Ectodermal cell (in vitro differentiated cells): ENCODE data around the gene FXYD6.
"Not testable (repeated sequence)": the region's sequence is repeated elsewhere in the genome, so short reads cannot be mapped to it uniquely, and the experiment has no call there.

Experiments
- H3K27ac ChIP-seq: 2 replicates; pipeline ENCODE4 v1.7.0; 2013; ENCODE audit warnings: mild to moderate bottlenecking, low read depth, low read length; ENCODE audit not compliant: insufficient read depth, poor library complexity, severe bottlenecking
- H3K27me3 ChIP-seq: 2 replicates; pipeline ENCODE4 v1.7.0; 2013; ENCODE audit warnings: mild to moderate bottlenecking, low read length; ENCODE audit not compliant: insufficient read depth, control insufficient read depth, poor library complexity, severe bottlenecking
- H3K36me3 ChIP-seq: one replicate; pipeline ENCODE4 v1.7.0; 2013; ENCODE audit warnings: low read length; ENCODE audit not compliant: control insufficient read depth, insufficient read depth
- H3K4me1 ChIP-seq: one replicate; pipeline ENCODE4 v1.7.0; 2013; ENCODE audit warnings: low read length; ENCODE audit not compliant: control insufficient read depth, insufficient read depth
- H3K4me3 ChIP-seq: 2 replicates; pipeline ENCODE4 v1.7.0; 2013; ENCODE audit warnings: low read depth, low read length, control low read depth; ENCODE audit not compliant: insufficient read depth
- H3K9me3 ChIP-seq: 2 replicates; pipeline ENCODE4 v1.7.0; 2013; ENCODE audit warnings: mild to moderate bottlenecking, low read length, moderate library complexity; ENCODE audit not compliant: control insufficient read depth
- WGBS, 2 experiments: methylation state at CpG; one replicate each; pipeline ENCODE4 v1.1.7; 2013; ENCODE audit warnings: missing lambda C conversion rate in 2 of 2; 5-methylcytosine and 5-hydroxymethylcytosine counted together

Gene FXYD6

DNA sequence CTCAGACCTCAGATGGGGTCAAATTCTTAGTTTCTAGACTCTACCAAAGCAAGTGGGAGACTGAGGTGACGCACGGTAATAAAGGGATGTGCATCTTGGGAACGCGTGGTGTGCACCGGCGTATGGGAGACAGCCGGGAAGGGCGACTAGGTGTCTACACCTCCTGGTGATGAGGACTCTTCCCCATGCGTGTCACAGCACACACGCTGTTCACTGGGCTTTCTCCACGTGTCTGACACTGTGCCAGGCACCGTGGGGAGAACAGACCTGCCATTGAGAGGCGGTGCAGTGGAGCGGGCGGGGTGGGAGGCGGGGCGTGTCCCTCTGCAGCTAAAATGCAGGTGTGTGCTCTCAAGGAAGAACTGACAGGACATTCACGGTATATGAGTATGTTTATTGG is 5.3 kb downstream of the FXYD6 start:
- 91 to 92% methylated on average over 18 of the region's 18 CpGs for whole genome bisulfite sequencing, 2 experiments

DNA sequence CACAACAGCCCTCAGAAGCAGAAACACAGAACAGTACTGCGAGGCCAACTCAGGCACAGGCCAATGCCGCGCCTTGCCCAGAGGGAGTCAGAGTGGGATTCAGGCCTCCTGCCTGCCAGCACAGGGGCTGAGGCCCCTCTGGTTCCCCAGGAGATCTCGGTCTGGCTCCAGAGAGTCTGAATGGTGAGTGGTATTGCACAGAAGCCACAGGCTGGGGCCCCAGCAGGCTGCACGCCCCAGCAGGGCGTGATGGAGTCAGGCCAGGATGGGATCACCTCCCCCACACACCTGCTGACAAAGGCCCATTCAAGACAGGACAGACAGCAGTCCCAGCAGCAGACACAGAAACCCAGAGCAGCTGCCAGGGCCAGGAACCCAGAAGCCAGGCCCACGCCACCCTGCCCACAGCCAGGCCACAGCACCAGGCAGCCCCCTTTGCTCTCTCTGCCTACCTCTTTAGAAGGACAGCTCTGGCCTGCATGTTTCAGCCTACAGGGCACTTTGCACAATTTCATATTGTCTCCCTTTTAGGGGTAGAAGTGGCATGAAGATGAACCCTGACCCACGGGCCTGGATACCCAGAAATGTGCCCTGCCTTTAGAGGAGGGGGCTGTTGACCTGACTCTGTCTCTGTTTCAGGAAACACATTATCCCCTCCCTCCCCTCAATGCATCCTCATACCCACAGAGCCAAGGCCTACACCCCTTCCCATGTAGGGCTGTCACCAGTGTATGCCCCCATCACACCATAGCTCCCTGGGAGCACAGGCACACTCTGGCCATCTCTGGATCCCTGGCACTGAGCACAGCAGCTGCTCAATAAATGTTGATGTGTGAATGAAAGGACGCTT is 6.1 kb downstream of the FXYD6 start:
- 61 to 64% methylated on average over 9 of the region's 9 CpGs for WGBS, 2 experiments
- H3K9me3 ChIP-seq, result no peaks in the 10 kb centered on the region
- H3K27ac ChIP-seq, result no peak overlapping the region
- H3K36me3 ChIP-seq, result no peaks in the 10 kb centered on the region
- H3K27me3 ChIP-seq, result no peaks in the 10 kb centered on the region
- H3K4me1 ChIP-seq, result peaks cover 39% of the 10 kb centered on the region
- H3K4me3 ChIP-seq, result no peak overlapping the region

More for the DNA sequence above, 5.3 kb downstream of the FXYD6 start:
- H3K4me3 ChIP-seq, result no peak overlapping the region
- no peak overlapping the region for H3K27ac ChIP-seq
- H3K27me3 ChIP-seq, result no peaks in the 10 kb centered on the region
- no peaks in the 10 kb centered on the region for H3K36me3 ChIP-seq
- H3K4me1 ChIP-seq, result peaks cover 39% of the 10 kb centered on the region
- no peaks in the 10 kb centered on the region for H3K9me3 ChIP-seq

DNA sequence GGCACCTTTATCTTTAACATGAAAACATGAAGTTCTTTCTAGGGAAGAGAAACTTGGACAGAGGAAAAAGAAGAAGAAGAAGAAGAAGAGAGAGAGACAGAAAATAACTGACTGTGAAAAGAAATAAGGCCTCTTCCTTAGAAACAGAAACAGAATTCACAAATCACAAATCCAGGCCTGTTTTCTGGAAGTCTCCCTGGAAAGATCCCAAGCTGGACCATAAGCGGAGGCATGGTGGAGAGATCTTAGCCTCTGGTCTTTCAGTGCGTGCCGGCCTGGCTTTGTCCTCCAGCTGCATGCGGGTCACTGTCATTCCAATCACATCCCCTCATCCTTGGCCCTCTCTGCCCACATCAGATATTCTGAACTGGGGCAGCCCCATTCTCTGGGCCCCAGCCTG is 6.9 kb downstream of the FXYD6 start:
- H3K36me3 ChIP-seq, result no peaks in the 10 kb centered on the region
- H3K9me3 ChIP-seq, result no peaks in the 10 kb centered on the region
- no peak overlapping the region for H3K4me3 ChIP-seq
- peaks cover 32% of the 10 kb centered on the region for H3K4me1 ChIP-seq
- no peak overlapping the region for H3K27ac ChIP-seq
- H3K27me3 ChIP-seq, result no peaks in the 10 kb centered on the region
- 54 to 57% methylated on average over 4 of the region's 4 CpGs for WGBS, 2 experiments

DNA sequence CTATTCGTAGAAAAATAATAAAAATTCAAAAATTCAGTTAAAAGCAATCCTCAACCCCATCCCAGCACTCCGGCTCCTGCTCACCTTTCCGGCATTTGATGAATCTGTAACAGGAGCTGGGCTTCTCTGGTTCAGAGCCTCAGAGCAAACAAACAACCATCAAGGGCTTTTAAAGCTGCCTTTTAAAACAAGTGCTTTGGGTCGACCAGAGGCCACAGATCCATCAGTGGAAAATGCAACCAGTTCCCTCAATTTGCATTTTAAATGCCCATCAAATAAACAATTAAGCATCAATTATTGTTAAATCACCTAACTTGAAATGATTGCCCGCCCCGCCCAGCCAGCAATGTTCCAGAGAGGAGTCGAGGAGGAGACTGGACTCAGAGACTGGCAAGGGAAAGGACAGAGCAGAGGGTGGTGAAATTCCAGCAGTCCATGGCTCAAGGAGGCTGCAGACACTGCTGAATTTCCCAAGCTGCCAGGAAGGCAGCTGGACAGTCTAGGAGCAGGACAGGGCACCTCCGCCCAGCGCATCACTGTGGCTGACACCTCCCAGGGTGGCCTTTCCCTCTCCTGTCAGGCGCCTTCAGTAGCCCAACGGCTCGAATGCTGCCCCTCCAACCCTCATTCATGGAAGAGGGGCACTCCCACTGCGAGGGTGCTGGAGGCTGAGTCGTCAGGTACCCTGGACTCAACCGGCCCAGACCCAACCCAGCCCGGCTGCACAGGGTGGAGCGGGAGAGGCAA is 7.5 kb downstream of the FXYD6 start:
- H3K4me1 ChIP-seq, result peaks cover 32% of the 10 kb centered on the region
- no peak overlapping the region for H3K4me3 ChIP-seq
- no peaks in the 10 kb centered on the region for H3K9me3 ChIP-seq
- no peaks in the 10 kb centered on the region for H3K27me3 ChIP-seq
- 73 to 76% methylated on average over 16 to 17 of the region's 17 CpGs for WGBS, 2 experiments
- H3K36me3 ChIP-seq, result no peaks in the 10 kb centered on the region
- H3K27ac ChIP-seq, result no peak overlapping the region

DNA sequence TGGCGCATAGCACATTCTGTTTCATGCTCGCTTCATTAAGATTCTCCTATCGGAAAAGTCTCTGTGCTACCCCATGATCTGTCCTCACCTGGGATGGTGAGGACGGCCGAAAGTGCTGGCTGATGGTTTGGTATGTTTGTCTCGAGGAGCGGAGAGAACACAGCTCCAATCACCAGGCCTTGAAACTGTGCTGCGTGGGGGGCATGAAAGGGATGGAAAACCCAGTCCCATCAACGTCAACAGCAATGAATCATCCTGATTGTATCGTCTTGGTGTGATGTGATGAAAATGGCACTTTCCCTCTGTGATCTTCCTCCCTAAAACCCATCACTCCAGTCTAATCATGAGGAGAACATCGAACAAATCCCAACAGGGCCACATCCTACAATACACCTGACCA is 8.4 kb downstream of the FXYD6 start:
- Histone ChIP-seq H3K27ac (no peak overlapping the region), H3K4me3 (no peak overlapping the region), H3K9me3 (no peaks in the 10 kb centered on the region), H3K4me1 (peaks cover 29% of the 10 kb centered on the region), H3K36me3 (no peaks in the 10 kb centered on the region), H3K27me3 (no peaks in the 10 kb centered on the region)
- WGBS, 2 experiments, result 87 to 92% methylated on average over 11 of the region's 11 CpGs

DNA sequence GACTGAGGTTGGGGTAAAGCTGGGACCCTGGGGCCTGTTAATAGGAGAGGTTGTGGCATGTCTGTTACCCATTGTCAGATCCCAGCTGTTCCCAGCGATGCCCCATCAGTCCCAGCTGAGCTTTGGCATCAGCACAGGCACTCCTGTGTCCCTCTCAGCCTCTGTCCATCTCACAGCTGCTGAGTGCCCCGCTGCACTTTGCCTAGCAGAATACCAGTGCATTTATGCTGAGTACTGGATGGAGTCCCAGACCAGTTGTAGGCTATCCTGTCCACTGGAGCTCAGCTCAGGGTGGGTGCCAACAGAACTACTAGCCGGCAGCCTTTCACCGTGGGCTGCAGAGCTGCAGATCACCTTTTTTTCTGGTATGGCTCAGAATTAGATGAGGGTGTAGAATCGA is 9.9 kb downstream of the FXYD6 start:
- WGBS, 2 experiments, result 89 to 91% methylated on average over 4 to 5 of the region's 5 CpGs
- no peaks in the 10 kb centered on the region for H3K36me3 ChIP-seq
- H3K4me3 ChIP-seq, result no peak overlapping the region
- H3K4me1 ChIP-seq, result peaks cover 33% of the 10 kb centered on the region
- no peak overlapping the region for H3K27ac ChIP-seq
- H3K27me3 ChIP-seq, result no peaks in the 10 kb centered on the region
- no peaks in the 10 kb centered on the region for H3K9me3 ChIP-seq

DNA sequence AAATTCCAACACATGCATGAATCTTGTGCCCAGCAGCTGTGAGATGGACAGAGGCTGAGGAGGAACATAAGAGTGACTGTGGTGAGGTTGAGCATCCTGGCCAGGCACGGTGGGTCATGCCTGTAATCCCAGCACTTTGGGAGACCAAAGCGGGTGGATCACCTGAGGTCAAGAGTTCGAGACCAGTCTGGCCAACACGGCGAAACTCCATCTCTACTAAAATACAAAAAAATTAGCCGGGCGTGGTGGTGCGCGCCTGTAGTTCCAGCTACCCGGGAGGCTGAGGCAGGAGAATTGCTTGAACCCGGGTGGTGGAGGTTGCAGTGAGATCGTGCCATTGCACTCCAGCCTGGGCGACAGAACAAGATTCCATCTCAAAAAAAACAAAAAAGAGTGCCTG is 10.9 kb downstream of the FXYD6 start:
- H3K27me3 ChIP-seq, H3K9me3 ChIP-seq, H3K4me3 ChIP-seq, H3K27ac ChIP-seq, H3K36me3 ChIP-seq: not testable (repeated sequence)
- WGBS, 2 experiments, result 95% methylated on average over 13 of the region's 13 CpGs
- H3K4me1 ChIP-seq, result peaks cover 31% of the 10 kb centered on the region

DNA sequence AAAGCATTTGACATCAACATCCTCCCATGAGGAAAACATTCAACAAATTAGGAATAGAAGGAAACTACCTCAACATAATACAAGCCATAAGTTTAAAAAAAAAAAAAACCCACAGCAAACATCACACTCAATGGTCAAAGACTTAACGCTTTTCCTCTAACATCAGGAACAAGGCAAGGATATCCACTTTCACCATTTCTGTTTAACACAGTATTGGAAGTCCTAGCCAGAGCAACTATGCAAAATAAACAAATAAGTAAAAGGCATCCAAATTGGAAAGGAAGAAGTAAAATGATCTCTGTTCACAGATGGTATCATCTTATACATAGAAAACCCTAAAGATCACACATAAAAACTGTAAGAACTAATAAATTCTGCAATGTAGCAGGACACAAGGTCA is 13.1 kb downstream of the FXYD6 start:
- 89 to 100% methylated on average over 1 of the region's 1 CpG for WGBS, 2 experiments
- H3K27ac ChIP-seq, result no peak overlapping the region

DNA sequence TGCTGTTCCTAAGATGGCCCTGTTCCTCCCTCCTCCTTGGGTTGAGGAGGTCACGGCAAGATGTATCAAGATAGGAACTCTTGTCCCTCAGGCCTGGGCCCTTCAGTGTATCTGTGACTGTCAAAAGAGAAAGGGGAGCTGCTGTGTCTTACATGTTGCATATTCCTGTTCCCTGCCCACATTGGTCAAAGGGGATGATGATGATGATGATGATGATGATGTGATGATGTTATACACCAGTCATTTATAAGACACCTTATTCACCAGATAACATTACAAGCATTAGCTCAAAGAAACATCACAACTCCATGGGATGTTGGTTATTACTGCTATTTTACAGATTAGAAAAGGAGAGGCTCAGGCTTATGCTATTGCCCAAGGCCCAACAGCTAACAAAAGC is 13.7 kb downstream of the FXYD6 start:
- no peaks in the 10 kb centered on the region for H3K36me3 ChIP-seq
- H3K4me1 ChIP-seq, result peaks cover 15% of the 10 kb centered on the region
- H3K4me3 ChIP-seq, result no peak overlapping the region
- no peaks in the 10 kb centered on the region for H3K27me3 ChIP-seq
- H3K27ac ChIP-seq, result no peak overlapping the region
- no peaks in the 10 kb centered on the region for H3K9me3 ChIP-seq
- 92 to 100% methylated on average over 1 of the region's 1 CpG for WGBS, 2 experiments

More for the DNA sequence above, 13.1 kb downstream of the FXYD6 start:
- Histone ChIP-seq H3K4me1 (peaks cover 15% of the 10 kb centered on the region), H3K9me3 (no peaks in the 10 kb centered on the region), H3K27me3 (no peaks in the 10 kb centered on the region), H3K4me3 (no peak overlapping the region), H3K36me3 (no peaks in the 10 kb centered on the region)

DNA sequence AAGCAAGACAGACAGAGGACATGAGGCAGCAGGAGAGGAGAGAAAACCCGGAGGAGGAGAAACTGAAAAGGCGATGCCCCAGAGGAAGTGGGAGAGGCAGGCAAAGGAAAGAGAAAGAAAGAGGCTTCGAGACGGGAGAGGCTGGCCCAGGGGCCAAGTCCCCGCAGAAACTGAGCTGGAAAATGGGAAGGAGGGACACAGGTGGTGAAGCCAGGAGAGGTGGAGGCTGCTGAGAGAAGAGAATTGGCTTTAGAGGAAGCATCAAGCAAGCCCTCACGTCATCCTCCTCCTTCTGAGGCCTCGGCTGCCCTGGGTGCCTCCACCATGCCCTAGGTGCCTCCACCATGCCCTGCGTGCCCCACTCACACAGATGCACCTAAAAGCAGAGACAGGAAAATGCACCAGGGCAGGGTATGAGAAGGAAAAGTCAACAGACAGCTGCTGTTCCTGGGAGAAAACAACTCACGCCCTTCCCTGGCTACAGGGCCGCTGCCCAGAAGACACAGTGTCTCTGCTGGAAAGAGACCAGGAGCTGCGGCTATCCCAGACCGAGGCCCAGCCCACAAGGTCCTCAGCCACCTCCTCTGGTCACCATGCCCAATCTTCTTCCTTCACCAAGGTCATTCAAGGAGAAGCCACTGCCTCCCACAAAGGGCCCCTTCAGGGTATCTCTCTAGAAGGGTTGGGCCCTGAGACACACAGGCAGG is 14.3 kb downstream of the FXYD6 start:
- Histone ChIP-seq H3K4me3 (no peak overlapping the region), H3K36me3 (no peaks in the 10 kb centered on the region), H3K4me1 (peaks cover 15% of the 10 kb centered on the region), H3K27me3 (no peaks in the 10 kb centered on the region), H3K9me3 (no peaks in the 10 kb centered on the region), H3K27ac (peak overlapping the region; percentile 47)
- WGBS, 2 experiments, result 85 to 88% methylated on average over 12 of the region's 12 CpGs
